Mucosa of stomach (tissue), 1 donor: ENCODE results near the gene LIN37.

Experiments used
- H3K27me3 ChIP-seq: one replicate; pipeline ENCODE4 v1.7.0; 2013; ENCODE audit warnings: mild to moderate bottlenecking, low read length; ENCODE audit not compliant: control insufficient read depth, insufficient read depth
- H3K36me3 ChIP-seq: one replicate; pipeline ENCODE4 v1.7.0; 2013; ENCODE audit warnings: low read length; ENCODE audit not compliant: control insufficient read depth, insufficient read depth
- H3K4me1 ChIP-seq: one replicate; pipeline ENCODE4 v1.7.0; 2013; ENCODE audit warnings: mild to moderate bottlenecking, low read length; ENCODE audit not compliant: control insufficient read depth, insufficient read depth
- H3K4me3 ChIP-seq: one replicate; pipeline ENCODE4 v1.7.0; 2013; ENCODE audit warnings: low read length
- H3K9ac ChIP-seq: one replicate; pipeline ENCODE4 v1.7.0; 2013; ENCODE audit warnings: mild to moderate bottlenecking, low read length, moderate library complexity
- H3K9me3 ChIP-seq: one replicate; pipeline ENCODE4 v1.7.0; 2013; ENCODE audit warnings: mild to moderate bottlenecking, low read length, moderate library complexity; ENCODE audit not compliant: control insufficient read depth
- donor health status: Pancreatic carcinoma.

The LIN37 gene

DNA sequence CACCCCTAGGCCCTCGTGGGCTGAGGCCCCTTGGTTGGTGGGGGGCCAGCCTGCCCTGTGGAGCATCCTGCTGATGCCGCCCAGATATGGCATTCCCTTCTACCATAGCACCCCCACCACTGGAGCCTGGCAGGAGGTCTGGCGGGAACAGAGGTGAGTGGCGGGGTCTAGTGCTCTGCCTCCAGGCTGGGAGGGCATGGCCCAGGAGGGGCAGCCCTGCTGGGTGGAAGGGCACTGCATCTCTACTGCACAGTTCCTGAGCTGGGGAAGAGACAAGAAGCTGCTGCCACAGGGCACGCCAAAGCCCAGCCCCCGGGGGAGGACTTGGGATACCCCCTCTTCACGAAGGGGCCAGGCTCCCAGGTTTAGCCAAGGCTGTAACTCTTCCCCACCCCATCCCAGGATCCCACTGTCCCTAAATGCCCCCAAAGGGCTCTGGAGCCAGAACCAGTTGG, 33.0 kb upstream of the LIN37 start:
- peaks cover 22% of the 10 kb centered on the region for H3K4me1 ChIP-seq
- H3K9ac ChIP-seq: peak overlapping the region; percentile 76
- H3K27me3 ChIP-seq: peaks cover 6% of the 10 kb centered on the region
- H3K9me3 ChIP-seq: no peaks in the 10 kb centered on the region
- no peaks in the 10 kb centered on the region for H3K36me3 ChIP-seq
- H3K4me3 ChIP-seq: no peak overlapping the region

DNA sequence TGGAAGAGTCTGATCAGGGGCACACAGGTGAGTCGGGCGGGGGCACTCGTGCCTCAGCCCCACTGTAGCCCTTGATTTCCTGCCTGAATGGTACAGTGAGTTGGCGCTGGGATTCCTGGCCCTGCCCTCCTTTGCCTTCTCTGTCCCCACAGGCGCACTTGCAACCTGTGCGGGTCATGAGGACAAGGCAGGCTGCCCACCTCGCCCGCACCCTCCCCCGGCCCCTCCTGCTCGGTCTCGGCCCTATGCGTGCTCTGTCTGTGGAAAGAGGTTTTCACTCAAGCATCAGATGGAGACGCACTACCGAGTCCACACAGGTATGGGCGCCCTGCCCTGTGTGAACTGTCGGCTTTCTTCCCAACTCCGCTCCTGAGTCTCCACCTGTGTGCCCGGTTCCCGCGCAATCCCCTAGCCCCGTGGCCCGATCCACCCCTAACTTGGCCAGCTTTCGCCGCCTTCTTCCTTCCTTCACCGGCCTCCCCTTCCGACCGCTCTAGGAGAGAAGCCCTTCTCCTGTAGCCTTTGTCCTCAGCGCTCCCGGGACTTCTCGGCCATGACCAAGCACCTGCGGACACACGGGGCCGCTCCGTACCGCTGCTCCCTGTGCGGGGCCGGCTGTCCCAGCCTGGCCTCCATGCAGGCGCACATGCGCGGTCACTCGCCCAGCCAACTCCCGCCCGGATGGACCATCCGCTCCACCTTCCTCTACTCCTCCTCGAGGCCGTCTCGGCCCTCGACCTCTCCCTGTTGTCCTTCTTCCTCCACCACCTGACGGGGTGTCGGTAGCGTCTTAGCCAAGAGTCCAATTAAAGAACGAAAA, 32.2 kb upstream of the LIN37 start:
- H3K9ac ChIP-seq: peak overlapping the region; percentile 76
- peak overlapping the region; percentile 44 for H3K4me3 ChIP-seq
- H3K36me3 ChIP-seq: no peaks in the 10 kb centered on the region
- no peaks in the 10 kb centered on the region for H3K9me3 ChIP-seq
- H3K27me3 ChIP-seq: no peaks in the 10 kb centered on the region
- peaks cover 22% of the 10 kb centered on the region for H3K4me1 ChIP-seq

DNA sequence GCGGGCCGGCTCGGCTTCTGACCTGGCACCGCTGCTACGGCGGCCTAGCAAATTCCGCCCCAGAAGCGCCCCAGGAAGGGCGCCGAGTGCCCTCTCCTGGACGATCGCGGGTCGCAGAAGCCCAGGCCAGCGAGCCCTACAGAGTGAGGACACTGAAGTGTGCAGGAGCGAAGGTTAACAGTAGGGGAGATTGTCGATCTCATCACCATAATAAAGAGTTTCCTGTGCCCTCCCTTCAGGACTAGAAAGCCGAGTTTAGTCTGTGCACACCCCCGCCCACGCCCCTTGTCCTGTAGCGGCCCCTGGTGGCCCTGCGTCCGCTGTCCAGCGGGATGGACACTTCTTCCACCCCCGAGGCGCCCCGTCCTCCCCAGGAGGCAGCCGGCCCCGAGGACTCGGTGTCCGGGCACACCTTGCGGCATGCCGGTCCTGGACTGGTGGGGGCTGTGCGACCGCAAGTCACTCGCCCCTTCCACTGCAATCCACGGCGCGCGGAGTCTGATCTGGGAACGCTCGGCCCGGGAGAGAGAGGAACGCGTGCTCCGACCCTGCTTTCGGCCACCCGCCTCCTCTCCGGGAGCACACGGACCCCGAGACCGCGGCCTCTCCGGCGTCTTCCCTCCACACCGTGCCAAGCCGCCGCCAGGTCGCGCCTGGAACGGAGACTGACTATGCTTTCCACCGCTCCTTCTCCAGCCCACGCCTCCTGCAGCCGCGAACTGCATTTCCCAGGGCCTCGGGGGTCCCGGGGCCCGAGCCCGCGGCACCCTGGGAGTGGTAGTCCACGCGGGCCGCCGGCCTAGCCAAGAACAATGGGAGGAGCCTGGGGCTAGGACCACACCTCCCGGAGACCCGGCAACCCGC, 31.3 kb upstream of the LIN37 start:
- no peaks in the 10 kb centered on the region for H3K9me3 ChIP-seq
- H3K4me3 ChIP-seq: peak overlapping the region; percentile 44
- peak overlapping the region; percentile 76 for H3K9ac ChIP-seq
- H3K4me1 ChIP-seq: peaks cover 22% of the 10 kb centered on the region
- H3K27me3 ChIP-seq: no peaks in the 10 kb centered on the region
- no peaks in the 10 kb centered on the region for H3K36me3 ChIP-seq

DNA sequence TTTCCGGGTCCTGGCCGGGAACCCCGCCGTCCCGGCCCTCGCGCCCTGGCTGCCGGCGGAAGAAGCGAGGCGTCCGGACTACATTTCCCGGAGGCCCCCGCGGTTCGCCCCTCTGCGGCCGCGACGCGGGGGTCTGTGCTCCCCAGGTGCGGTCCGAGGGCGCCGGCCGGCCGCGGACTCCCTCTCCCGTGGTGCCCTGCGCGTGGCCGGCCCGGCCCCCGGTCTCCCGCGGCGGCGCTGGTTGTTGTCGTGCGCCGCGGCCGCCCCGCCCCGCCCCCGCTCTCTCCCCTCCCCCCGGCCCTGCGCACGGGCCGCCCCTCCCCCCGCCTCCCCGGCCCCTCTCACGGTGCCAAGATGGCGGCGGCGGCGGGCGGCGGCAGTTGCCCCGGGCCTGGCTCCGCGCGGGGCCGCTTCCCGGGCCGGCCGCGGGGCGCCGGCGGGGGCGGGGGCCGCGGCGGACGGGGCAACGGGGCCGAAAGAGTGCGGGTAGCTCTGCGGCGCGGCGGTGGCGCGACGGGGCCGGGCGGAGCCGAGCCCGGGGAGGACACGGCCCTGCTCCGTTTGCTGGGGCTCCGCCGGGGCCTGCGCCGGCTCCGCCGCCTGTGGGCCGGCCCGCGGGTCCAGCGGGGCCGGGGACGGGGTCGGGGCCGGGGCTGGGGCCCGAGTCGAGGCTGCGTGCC, 30.6 kb upstream of the LIN37 start, which contains the start of gene KMT2B:
Gene KMT2B (plus strand): TSS at position 339 of the 680 bp plus-strand sequence. CDS start 16 bp downstream, at position 355.
- peaks cover under 1% of the 10 kb centered on the region for H3K36me3 ChIP-seq
- H3K9ac ChIP-seq: peak within 1 kb of the TSS; percentile 76
- H3K27me3 ChIP-seq: no peaks in the 10 kb centered on the region
- peak within 1 kb of the TSS; percentile 60 for H3K4me3 ChIP-seq
- peaks cover 22% of the 10 kb centered on the region for H3K4me1 ChIP-seq
- no peaks in the 10 kb centered on the region for H3K9me3 ChIP-seq

DNA sequence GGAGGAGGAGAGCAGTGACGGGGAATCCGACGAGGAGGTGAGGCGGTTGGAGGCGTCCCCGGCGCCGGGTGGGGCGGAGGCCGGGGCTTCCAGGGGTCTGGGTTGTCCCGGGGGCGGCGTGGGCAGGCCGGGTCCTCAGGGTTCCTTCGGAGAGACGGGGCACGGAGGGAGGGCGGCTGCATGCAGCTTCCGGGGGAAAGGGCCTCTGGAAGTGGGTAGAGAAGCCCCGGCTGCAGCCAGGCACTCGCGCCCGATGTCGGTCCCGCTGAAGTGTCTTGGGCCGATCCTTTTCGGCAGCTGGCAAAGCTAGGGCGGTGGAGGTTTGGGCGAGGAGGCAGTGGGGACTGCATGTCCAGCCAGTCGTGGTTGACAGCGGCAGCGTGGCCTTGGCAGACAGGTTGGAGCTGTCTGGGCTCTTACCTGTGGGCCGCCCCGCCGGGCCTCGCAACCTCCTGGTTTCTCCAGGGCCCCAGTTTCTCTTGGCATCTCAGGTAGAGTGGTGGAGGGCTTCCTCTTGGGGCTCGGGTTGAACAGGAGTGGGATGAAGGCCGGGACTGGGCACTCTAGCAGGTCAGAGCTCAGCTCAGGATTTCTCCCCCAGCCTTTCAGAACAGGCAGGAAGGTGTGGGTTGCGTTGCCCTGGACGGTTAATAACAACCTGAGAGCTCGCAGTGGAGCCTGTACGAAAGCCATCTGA, 29.9 kb upstream of the LIN37 start:
- Histone ChIP-seq H3K4me1 (peaks cover 22% of the 10 kb centered on the region), H3K36me3 (peaks cover 7% of the 10 kb centered on the region), H3K27me3 (no peaks in the 10 kb centered on the region), H3K9me3 (no peaks in the 10 kb centered on the region), H3K9ac (peak overlapping the region; percentile 70), H3K4me3 (peak overlapping the region; percentile 60)

DNA sequence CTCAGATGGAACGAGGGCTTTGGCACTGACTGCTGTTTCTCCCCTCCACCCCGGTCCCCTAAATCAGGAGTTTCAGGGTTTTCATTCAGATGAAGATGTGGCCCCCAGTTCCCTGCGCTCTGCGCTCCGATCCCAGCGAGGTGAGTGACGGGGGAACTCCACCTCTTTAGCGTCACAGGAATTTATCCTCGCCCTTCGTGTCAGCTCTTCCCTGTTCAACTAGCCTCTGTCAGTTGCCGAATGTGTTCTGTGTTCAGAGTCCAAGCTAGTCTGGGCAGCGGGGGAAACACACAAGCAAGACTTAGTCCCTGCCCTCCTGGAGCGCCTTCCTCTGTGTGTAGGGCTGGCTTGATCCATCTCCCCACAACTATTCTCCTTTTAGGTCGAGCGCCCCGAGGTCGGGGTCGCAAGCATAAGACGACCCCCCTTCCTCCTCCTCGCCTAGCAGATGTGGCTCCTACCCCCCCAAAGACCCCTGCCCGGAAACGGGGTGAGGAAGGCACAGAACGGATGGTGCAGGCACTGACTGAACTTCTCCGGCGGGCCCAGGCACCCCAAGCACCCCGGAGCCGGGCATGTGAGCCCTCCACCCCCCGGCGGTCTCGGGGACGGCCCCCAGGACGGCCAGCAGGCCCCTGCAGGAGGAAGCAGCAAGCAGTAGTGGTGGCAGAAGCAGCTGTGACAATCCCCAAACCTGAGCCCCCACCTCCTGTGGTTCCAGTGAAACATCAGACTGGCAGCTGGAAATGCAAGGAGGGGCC, 28.8 kb upstream of the LIN37 start:
- H3K9me3 ChIP-seq: no peaks in the 10 kb centered on the region
- peaks cover 7% of the 10 kb centered on the region for H3K36me3 ChIP-seq
- H3K4me3 ChIP-seq: no peak overlapping the region
- H3K27me3 ChIP-seq: no peaks in the 10 kb centered on the region
- peaks cover 22% of the 10 kb centered on the region for H3K4me1 ChIP-seq
- peak overlapping the region; percentile 70 for H3K9ac ChIP-seq

DNA sequence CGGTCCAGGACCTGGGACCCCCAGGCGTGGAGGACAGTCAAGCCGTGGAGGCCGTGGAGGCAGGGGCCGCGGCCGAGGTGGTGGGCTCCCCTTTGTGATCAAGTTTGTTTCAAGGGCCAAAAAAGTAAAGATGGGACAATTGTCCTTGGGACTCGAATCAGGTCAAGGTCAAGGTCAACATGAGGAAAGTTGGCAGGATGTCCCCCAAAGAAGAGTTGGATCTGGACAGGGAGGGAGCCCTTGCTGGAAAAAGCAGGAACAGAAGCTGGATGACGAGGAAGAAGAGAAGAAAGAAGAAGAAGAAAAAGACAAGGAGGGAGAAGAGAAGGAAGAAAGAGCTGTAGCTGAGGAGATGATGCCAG, 28.2 kb upstream of the LIN37 start:
- peaks cover 7% of the 10 kb centered on the region for H3K36me3 ChIP-seq
- no peaks in the 10 kb centered on the region for H3K9me3 ChIP-seq
- H3K9ac ChIP-seq: no peak overlapping the region
- H3K27me3 ChIP-seq: no peaks in the 10 kb centered on the region
- H3K4me3 ChIP-seq: no peak overlapping the region
- peaks cover 22% of the 10 kb centered on the region for H3K4me1 ChIP-seq

DNA sequence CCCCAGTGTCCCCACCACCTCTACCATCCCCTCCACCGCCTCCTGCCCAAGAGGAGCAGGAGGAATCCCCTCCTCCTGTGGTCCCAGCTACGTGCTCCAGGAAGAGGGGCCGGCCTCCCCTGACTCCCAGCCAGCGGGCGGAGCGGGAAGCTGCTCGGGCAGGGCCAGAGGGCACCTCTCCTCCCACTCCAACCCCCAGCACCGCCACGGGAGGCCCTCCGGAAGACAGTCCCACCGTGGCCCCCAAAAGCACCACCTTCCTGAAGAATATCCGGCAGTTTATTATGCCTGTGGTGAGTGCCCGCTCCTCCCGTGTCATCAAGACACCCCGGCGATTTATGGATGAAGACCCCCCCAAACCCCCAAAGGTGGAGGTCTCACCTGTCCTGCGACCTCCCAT, 27.7 kb upstream of the LIN37 start:
- Histone ChIP-seq H3K36me3 (peaks cover 7% of the 10 kb centered on the region), H3K9me3 (no peaks in the 10 kb centered on the region)

DNA sequence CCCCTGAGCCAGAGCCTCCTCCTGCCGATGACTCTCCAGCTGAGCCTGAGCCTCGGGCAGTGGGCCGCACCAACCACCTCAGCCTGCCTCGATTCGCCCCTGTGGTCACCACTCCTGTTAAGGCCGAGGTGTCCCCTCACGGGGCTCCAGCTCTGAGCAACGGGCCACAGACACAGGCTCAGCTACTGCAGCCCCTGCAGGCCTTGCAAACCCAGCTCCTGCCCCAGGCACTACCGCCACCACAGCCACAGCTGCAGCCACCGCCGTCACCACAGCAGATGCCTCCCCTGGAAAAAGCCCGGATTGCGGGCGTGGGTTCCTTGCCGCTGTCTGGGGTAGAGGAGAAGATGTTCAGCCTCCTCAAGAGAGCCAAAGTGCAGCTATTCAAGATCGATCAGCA, 27.0 kb upstream of the LIN37 start:
- Histone ChIP-seq H3K9me3 (no peaks in the 10 kb centered on the region), H3K9ac (no peak overlapping the region), H3K27me3 (no peaks in the 10 kb centered on the region), H3K4me1 (peaks cover 11% of the 10 kb centered on the region), H3K4me3 (no peak overlapping the region), H3K36me3 (peaks cover 7% of the 10 kb centered on the region)

More for the DNA sequence above, 27.7 kb upstream of the LIN37 start:
- H3K4me1 ChIP-seq: peaks cover 18% of the 10 kb centered on the region
- no peak overlapping the region for H3K4me3 ChIP-seq
- no peaks in the 10 kb centered on the region for H3K27me3 ChIP-seq
- no peak overlapping the region for H3K9ac ChIP-seq

DNA sequence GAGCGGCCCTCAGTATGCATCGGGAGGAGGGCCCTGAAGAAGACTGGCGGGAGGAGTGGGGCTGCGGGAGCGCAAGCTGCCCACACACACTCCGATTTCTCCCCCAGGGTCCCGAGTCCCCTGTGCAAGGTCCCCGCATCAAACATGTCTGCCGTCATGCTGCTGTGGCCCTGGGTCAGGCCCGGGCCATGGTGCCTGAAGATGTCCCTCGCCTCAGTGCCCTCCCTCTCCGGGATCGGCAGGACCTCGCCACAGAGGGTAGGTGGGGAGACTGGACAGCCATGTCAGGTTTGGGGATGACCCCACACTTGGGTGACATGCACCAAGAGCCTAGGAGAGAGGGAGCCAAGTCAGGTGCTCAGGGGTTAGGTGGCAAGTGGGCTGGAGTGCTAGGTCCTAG, 25.9 kb upstream of the LIN37 start:
- H3K36me3 ChIP-seq: peaks cover 8% of the 10 kb centered on the region
- no peaks in the 10 kb centered on the region for H3K9me3 ChIP-seq
- no peak overlapping the region for H3K9ac ChIP-seq

DNA sequence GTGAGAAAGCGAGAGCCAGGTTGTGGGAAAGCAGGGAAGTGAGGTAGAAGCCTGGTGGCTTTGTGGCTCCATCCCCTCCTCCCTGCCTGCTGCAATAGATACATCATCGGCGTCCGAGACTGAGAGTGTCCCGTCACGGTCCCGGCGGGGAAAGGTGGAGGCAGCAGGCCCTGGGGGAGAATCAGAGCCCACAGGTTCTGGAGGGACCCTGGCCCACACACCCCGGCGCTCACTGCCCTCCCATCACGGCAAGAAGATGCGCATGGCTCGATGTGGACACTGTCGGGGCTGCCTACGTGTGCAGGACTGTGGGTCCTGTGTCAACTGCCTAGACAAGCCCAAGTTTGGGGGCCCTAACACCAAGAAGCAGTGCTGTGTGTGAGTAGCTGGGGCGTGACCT, 25.5 kb upstream of the LIN37 start:
- Histone ChIP-seq H3K36me3 (peaks cover 12% of the 10 kb centered on the region), H3K27me3 (no peaks in the 10 kb centered on the region), H3K9me3 (no peaks in the 10 kb centered on the region), H3K9ac (no peak overlapping the region), H3K4me3 (no peak overlapping the region), H3K4me1 (peaks cover 11% of the 10 kb centered on the region)

More for the DNA sequence above, 25.9 kb upstream of the LIN37 start:
- H3K4me3 ChIP-seq: no peak overlapping the region
- H3K4me1 ChIP-seq: peaks cover 11% of the 10 kb centered on the region
- H3K27me3 ChIP-seq: no peaks in the 10 kb centered on the region
